ENCODE measurements around the gene BABAM1. TPM values are rescaled to one million over a fixed set of nuclear protein-coding genes. Genes with fewer than 3 reads are reported as not detected.

The BABAM1 gene
- total and polyA plus RNA-seq, 8 donors = 25.5 to 71.1 (median 33.0) TPM

- no peaks in the 10 kb centered on the region for H3K9me3 ChIP-seq
- H3K36me3 ChIP-seq = peaks cover 0 to 9% (median 0%) of the 10 kb centered on the region in 3 donors
- peaks cover 9 to 26% (median 11%) of the 10 kb centered on the region in 3 donors for H3K4me1 ChIP-seq
- no peak for DNase-seq
- no peak for FAIRE-seq
- no peaks in the 10 kb centered on the region for H3K27me3 ChIP-seq
- no peak overlapping the region for H3K27ac ChIP-seq
- 88 to 94% methylated on average over 13 of the region's 13 CpGs for WGBS, 2 donors
- ATAC-seq = no peak
- no peak for TF ChIP-seq CTCF (IDR thresholded peaks at IDR 0.05)
- intact Hi-C loops (cut with DNase I) = no loop called here
- no peak overlapping the region for H3K4me3 ChIP-seq
Observed at GRCh38 chr19:17237747-17238706, 29.2 kb upstream of the BABAM1 start.

- Histone ChIP-seq H3K27ac (peak overlapping the region in 3 of 4 donors; percentile 8 to 37 (median 15)), H3K27me3 (no peaks in the 10 kb centered on the region), H3K36me3 (peaks cover 0 to 8% (median 0%) of the 10 kb centered on the region in 3 donors), H3K9me3 (no peaks in the 10 kb centered on the region), H3K4me1 (peaks cover 9 to 24% (median 14%) of the 10 kb centered on the region in 3 donors), H3K4me3 (no peak overlapping the region)
- WGBS, 2 donors = 37 to 38% methylated on average over 24 of the region's 24 CpGs
- DNase-seq (peak in 1 of 6 donors; percentile 26), FAIRE-seq (no peak), ATAC-seq (peak in 1 of 4 donors; percentile 1)
- intact Hi-C loops (cut with DNase I) = no loop called here
- no peak for TF ChIP-seq CTCF (IDR thresholded peaks at IDR 0.05)
Observed at GRCh38 chr19:17240062-17240752, 27.0 kb upstream of the BABAM1 start.

GRCh38 chr19:17240826-17241399, 26.3 kb upstream of the BABAM1 start:
- H3K4me3 ChIP-seq = no peak overlapping the region
- ATAC-seq (no peak), DNase-seq (no peak), FAIRE-seq (no peak)
- H3K27ac ChIP-seq = peak overlapping the region in 2 of 4 donors; percentile 15 to 37
- no peak for TF ChIP-seq CTCF (IDR thresholded peaks at IDR 0.05)
- peaks cover 9 to 21% (median 14%) of the 10 kb centered on the region in 3 donors for H3K4me1 ChIP-seq
- WGBS, 2 donors = 95 to 96% methylated on average over 6 of the region's 6 CpGs
- peaks cover 0 to 8% (median 0%) of the 10 kb centered on the region in 3 donors for H3K36me3 ChIP-seq
- no peaks in the 10 kb centered on the region for H3K27me3 ChIP-seq
- intact Hi-C loops (cut with DNase I) = no loop called here
- H3K9me3 ChIP-seq = no peaks in the 10 kb centered on the region

- whole genome bisulfite sequencing, 2 donors = 44 to 68% methylated on average over 7 to 8 of the region's 8 CpGs
- DNase-seq = no peak
Observed at GRCh38 chr19:17242431-17243208, 24.6 kb upstream of the BABAM1 start.

More at GRCh38 chr19:17242431-17243208, 24.6 kb upstream of the BABAM1 start:
- H3K36me3 ChIP-seq = peaks cover 0 to 8% (median 0%) of the 10 kb centered on the region in 3 donors
- FAIRE-seq (no peak), ATAC-seq (no peak)
- TF ChIP-seq CTCF (IDR thresholded peaks at IDR 0.05) = no peak
- peak overlapping the region in 1 of 4 donors; percentile 83 for H3K4me3 ChIP-seq
- peak overlapping the region in 1 of 4 donors; percentile 83 for H3K27ac ChIP-seq
- H3K9me3 ChIP-seq = no peaks in the 10 kb centered on the region
- intact Hi-C loops (cut with DNase I) = no loop called here
- no peaks in the 10 kb centered on the region for H3K27me3 ChIP-seq
- H3K4me1 ChIP-seq = peaks cover 20 to 25% (median 21%) of the 10 kb centered on the region in 3 donors

All from pancreas (tissue), 10 donors.